A375 (cell line): ENCODE results near the gene SUPT7L. TPM values are rescaled to one million over a fixed set of nuclear protein-coding genes. Genes with fewer than 3 reads are reported as not detected.

ENCODE experiments used
- small RNA-seq: library from RNA; depleted of rRNA; stranded (forward); fragments of <200 nt; gene quantifications from one replicate; pipeline ENCODE3, GENCODE V24; 2014
- total RNA-seq: library from RNA; depleted of rRNA; stranded (reverse); fragments of >200 nt; shearing (Covaris generic); gene quantifications from 2 replicates; pipeline ENCODE4 v1.2.3, GENCODE V29; 2014; rRNA removed

Gene SUPT7L, protein sequence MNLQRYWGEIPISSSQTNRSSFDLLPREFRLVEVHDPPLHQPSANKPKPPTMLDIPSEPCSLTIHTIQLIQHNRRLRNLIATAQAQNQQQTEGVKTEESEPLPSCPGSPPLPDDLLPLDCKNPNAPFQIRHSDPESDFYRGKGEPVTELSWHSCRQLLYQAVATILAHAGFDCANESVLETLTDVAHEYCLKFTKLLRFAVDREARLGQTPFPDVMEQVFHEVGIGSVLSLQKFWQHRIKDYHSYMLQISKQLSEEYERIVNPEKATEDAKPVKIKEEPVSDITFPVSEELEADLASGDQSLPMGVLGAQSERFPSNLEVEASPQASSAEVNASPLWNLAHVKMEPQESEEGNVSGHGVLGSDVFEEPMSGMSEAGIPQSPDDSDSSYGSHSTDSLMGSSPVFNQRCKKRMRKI
- 20.2 and 21.6 TPM in 2 replicates for total RNA-seq

DNA sequence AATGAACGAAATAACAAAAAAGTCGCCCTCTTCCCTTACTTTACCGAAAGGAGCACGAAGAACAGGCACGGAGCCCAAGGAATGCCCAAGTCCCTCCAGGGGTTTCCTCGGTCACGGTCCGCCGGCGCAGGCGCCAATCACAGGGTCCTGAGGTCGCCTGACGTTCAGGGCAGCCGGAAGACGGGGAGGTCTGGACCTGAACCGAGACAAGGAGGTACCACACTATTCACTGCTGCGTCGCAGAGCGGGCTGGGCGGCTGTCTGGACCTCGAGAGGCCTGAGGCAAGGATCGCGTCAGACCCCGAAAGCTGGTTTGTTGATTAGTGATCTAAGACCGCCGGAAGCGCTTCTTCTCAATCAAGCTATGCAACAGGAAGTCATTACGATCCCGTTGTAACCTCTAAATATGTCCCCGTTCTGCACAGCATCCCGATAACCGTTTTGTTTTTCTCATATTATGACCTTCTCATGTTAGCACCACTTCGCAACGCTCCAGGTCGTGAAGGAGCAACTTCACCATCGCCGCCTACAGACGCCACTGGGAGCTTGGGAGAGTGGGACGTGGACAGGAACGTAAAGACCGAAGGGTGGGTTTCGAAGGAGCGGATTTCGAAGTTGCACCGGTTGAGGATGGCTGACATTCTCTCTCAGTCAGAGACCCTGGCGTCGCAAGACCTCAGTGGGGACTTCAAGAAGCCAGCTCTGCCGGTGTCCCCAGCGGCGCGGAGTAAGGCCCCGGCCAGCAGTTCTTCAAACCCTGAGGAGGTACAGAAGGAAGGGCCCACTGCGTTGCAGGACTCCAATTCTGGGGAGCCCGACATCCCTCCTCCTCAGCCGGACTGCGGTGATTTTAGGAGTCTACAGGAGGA, at the start of gene SUPT7L, which contains the start of gene SLC4A1AP:
TSS of gene SUPT7L (minus strand) at position 330 of the 869 bp plus-strand sequence. CDS start 1,422 bp downstream, outside the sequence.
TSS of gene SLC4A1AP (plus strand) at position 605 of the 869 bp plus-strand sequence. CDS start at position 631, 26 bp downstream.

DNA sequence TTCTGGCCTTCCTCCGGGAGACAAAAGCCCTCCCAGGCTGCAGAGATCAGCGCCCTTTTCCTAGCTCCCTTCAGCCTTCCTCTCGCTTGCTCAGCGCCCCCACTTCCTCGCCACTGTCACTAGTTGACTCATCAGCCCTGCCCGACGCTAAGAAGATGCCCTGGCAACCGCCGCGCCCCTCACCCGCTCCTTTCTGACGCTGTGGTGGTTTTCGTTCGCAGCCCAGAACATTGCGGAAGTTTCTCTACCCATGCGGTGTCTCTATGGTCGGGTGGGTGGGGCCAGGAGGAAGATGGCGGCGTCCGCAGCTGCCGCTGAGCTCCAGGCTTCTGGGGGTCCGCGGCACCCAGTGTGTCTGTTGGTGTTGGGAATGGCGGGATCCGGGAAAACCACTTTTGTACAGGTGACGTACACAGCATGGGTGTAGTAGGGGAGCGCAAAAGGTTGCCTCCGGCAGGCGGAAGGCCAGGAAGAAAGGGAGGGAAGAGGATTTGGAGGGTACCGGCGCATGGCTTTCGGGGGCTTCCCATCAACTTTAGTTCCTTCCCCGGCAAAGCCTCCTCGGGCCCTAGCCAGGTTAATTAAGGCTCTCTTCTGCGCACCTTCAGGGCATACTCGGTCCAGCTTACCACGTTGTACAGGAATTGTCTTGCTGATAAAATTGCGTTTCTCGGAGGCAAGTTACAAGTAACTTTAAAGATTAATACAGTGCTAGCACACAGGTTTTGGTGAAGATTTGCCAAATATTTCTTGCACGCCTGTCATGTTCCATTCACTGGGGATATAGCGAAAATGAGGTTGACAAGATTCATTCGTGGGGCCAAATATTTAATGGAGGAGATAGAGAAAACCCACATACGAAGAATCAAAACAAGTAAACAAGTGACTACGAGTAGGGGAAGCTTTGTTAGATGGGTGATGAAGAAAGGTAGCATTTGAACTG, 34.4 kb downstream of the SUPT7L start, which contains the start of the genes CCDC121 and GPN1:
TSS of gene CCDC121 (minus strand) at position 246 of the 943 bp plus-strand sequence. CDS start 1,213 bp downstream, outside the sequence.
TSS of gene GPN1 (plus strand) at position 284 of the 943 bp plus-strand sequence. CDS start at position 293, 9 bp downstream.

Small RNA genes lying within 50 kb of the gene (small RNA-seq; reads per million reads assigned to genes)
- gene RF00340 = not detected

Other genes with a start within 250 kb of the SUPT7L start
- gene NRBP1, start 235.0 kb downstream of the SUPT7L start, total RNA-seq = 67.3 and 72.5 TPM in 2 replicates
- 0.60 TPM in 1 of 2 replicates, not detected in the other for gene KRTCAP3, start 221.2 kb downstream of the SUPT7L start, total RNA-seq
- 26.5 and 29.8 TPM in 2 replicates for gene IFT172, start 173.9 kb downstream of the SUPT7L start, total RNA-seq
- gene FNDC4, start 168.4 kb downstream of the SUPT7L start, total RNA-seq = 3.2 and 3.8 TPM in 2 replicates
- not detected in 2 replicates for gene GCKR, start 166.8 kb downstream of the SUPT7L start, total RNA-seq
- 11.7 and 16.8 TPM in 2 replicates for gene ZNF512, start 80.6 kb downstream of the SUPT7L start, total RNA-seq
- gene CCDC121, start 34.6 kb downstream of the SUPT7L start, total RNA-seq = 1.8 and 3.5 TPM in 2 replicates
- gene GPN1, start 34.6 kb downstream of the SUPT7L start, total RNA-seq = 28.0 and 28.1 TPM in 2 replicates
- 33.5 and 36.7 TPM in 2 replicates for gene SLC4A1AP, start 275 bp upstream of the SUPT7L start, total RNA-seq
- gene MRPL33, start 108.1 kb upstream of the SUPT7L start, total RNA-seq = 186 and 251 TPM in 2 replicates
- 1.2 TPM in 2 replicates for gene RBKS, start 226.8 kb upstream of the SUPT7L start, total RNA-seq
- 22.6 and 28.6 TPM in 2 replicates for gene BABAM2, start 227.1 kb upstream of the SUPT7L start, total RNA-seq